ENCODE results near the gene NPAS4.

The NPAS4 gene

GRCh38 chr11:66410191-66410590 is 10.6 kb upstream of the NPAS4 start (continued):
- TF ChIP-seq CSDC2 (CRISPR knock-in tag; IDR thresholded peaks at IDR 0.05) (no peak), ZNF8 (CRISPR knock-in tag; IDR thresholded peaks at IDR 0.05) (no peak), ZNF70 (CRISPR knock-in tag; IDR thresholded peaks at IDR 0.05) (no peak), ISL1 (CRISPR knock-in tag; IDR thresholded peaks at IDR 0.05) (no peak), PPARA (CRISPR knock-in tag; IDR thresholded peaks at IDR 0.05; ENCODE audit: borderline replicate concordance) (no peak), ZFP30 (CRISPR knock-in tag; IDR thresholded peaks at IDR 0.05) (no peak), ZC3H10 (CRISPR knock-in tag; IDR thresholded peaks at IDR 0.05) (no peak), TSHZ2 (CRISPR knock-in tag; IDR thresholded peaks at IDR 0.05) (no peak), ZFP3 (CRISPR knock-in tag; IDR thresholded peaks at IDR 0.05) (no peak)

GRCh38 chr11:66411323-66411722 is 9.5 kb upstream of the NPAS4 start:
- ATAC-seq = no peak
- TF ChIP-seq GLIS3 (CRISPR knock-in tag; IDR thresholded peaks at IDR 0.05) (no peak), ZNF8 (CRISPR knock-in tag; IDR thresholded peaks at IDR 0.05) (no peak), BACH2 (CRISPR knock-in tag; IDR thresholded peaks at IDR 0.05; ENCODE audit: borderline replicate concordance) (no peak), CSRNP3 (CRISPR knock-in tag; IDR thresholded peaks at IDR 0.05) (no peak), TOX (CRISPR knock-in tag; IDR thresholded peaks at IDR 0.05; ENCODE audit: borderline replicate concordance) (no peak), CREB5 (CRISPR knock-in tag; IDR thresholded peaks at IDR 0.05; ENCODE audit: low read depth) (no peak), ESRRG (CRISPR knock-in tag; IDR thresholded peaks at IDR 0.05) (no peak), ZFP3 (CRISPR knock-in tag; IDR thresholded peaks at IDR 0.05) (no peak), POU6F1 (CRISPR knock-in tag; IDR thresholded peaks at IDR 0.05; ENCODE audit: borderline replicate concordance, low read depth) (no peak), ARNTL (CRISPR knock-in tag; IDR thresholded peaks at IDR 0.05; ENCODE audit: borderline replicate concordance, low read depth) (no peak)

GRCh38 chr11:66412110-66412509 is 8.7 kb upstream of the NPAS4 start:
- ATAC-seq = no peak
- no peak for TF ChIP-seq PATZ1 (CRISPR knock-in tag; IDR thresholded peaks at IDR 0.05; ENCODE audit: borderline replicate concordance)
- no peak for TF ChIP-seq ZNF8 (CRISPR knock-in tag; IDR thresholded peaks at IDR 0.05)
- TF ChIP-seq CSDC2 (CRISPR knock-in tag; IDR thresholded peaks at IDR 0.05) = no peak
- TF ChIP-seq ZNF565 (CRISPR knock-in tag; conservative IDR thresholded peaks at IDR 0.05; ENCODE audit: low read depth) = no peak
- TF ChIP-seq ISL1 (CRISPR knock-in tag; IDR thresholded peaks at IDR 0.05) = no peak

- TF ChIP-seq ARNTL (CRISPR knock-in tag; IDR thresholded peaks at IDR 0.05; ENCODE audit: borderline replicate concordance, low read depth) = no peak
- TF ChIP-seq ZNF70 (CRISPR knock-in tag; IDR thresholded peaks at IDR 0.05) = no peak
- no peak for TF ChIP-seq SNAI2 (CRISPR knock-in tag; IDR thresholded peaks at IDR 0.05)
- no peak for TF ChIP-seq PATZ1 (CRISPR knock-in tag; IDR thresholded peaks at IDR 0.05; ENCODE audit: borderline replicate concordance)
- no peak for ATAC-seq
These were observed 7.7 kb upstream of the NPAS4 start for GRCh38 chr11:66413167-66413566.

All from SK-N-SH treated with all-trans-retinoic acid at 6 μM for 48 hours (cell line).